A549 treated with dexamethasone at 1 μM for 4 hours (cell line): Measurements from ENCODE around the gene OR2M4. TPM values are rescaled to one million over a fixed set of nuclear protein-coding genes. Genes with fewer than 3 reads are reported as not detected.

Experiments
- total RNA-seq: library from RNA; stranded (reverse); fragments of 200-300 nt; extraction: Qiagen RNA extraction; gene quantifications from 5 replicates; pipeline ENCODE4 v1.2.3, GENCODE V29; 2022

Gene OR2M4
- total RNA-seq = not detected in 5 replicates

GRCh38 chr1:248231117-248231516 lies at the start of gene OR2M4:
Gene OR2M4 (plus strand): TSS chr1:248231417. CDS start chr1:248238929, 7,512 bp downstream.

GRCh38 chr1:248196965-248197364 lies 34.3 kb upstream of the OR2M4 start, which contains the start of gene OR2M3:
Gene OR2M3 (plus strand): TSS chr1:248197265. CDS start chr1:248203068, 5,803 bp downstream.

GRCh38 chr1:248277876-248278275 lies 46.7 kb downstream of the OR2M4 start, which contains the start of gene OR2T33:
Gene OR2T33 (minus strand): TSS chr1:248277976. CDS start chr1:248273814, 4,162 bp downstream.

Other genes with a start within 250 kb of the OR2M4 start
- gene OR2L5, start 217.8 kb upstream of the OR2M4 start, total RNA-seq = not detected in 5 replicates
- gene OR2L2, start 201.3 kb upstream of the OR2M4 start, total RNA-seq = 0.02 TPM in 1 of 5 replicates, not detected in the others
- gene OR2L3, start 184.6 kb upstream of the OR2M4 start, total RNA-seq = not detected in 5 replicates
- gene OR2L13, start 136.2 kb upstream of the OR2M4 start, total RNA-seq = not detected in 5 replicates
- not detected in 5 replicates for gene OR2M5, start 86.3 kb upstream of the OR2M4 start, total RNA-seq
- gene OR2M2, start 56.6 kb upstream of the OR2M4 start, total RNA-seq = not detected in 5 replicates
- not detected in 5 replicates for gene OR2M3, start 34.2 kb upstream of the OR2M4 start, total RNA-seq
- not detected in 5 replicates for gene OR2T33, start 46.6 kb downstream of the OR2M4 start, total RNA-seq
- not detected in 5 replicates for gene OR2T12, start 72.0 kb downstream of the OR2M4 start, total RNA-seq
- not detected in 5 replicates for gene OR2M7, start 93.2 kb downstream of the OR2M4 start, total RNA-seq
- gene OR14C36, start 117.4 kb downstream of the OR2M4 start, total RNA-seq = not detected in 5 replicates
- not detected in 5 replicates for gene OR2T4, start 130.2 kb downstream of the OR2M4 start, total RNA-seq
- gene OR2T6, start 144.3 kb downstream of the OR2M4 start, total RNA-seq = not detected in 5 replicates
- gene OR2T1, start 171.6 kb downstream of the OR2M4 start, total RNA-seq = not detected in 5 replicates
- gene OR2T2, start 214.2 kb downstream of the OR2M4 start, total RNA-seq = not detected in 5 replicates
- not detected in 5 replicates for gene OR2T3, start 241.9 kb downstream of the OR2M4 start, total RNA-seq